Measurements from ENCODE around the gene PRDX6.
A peak's percentile ranks its signal among the peaks of the same experiment; 100 is the strongest.

The PRDX6 gene, protein sequence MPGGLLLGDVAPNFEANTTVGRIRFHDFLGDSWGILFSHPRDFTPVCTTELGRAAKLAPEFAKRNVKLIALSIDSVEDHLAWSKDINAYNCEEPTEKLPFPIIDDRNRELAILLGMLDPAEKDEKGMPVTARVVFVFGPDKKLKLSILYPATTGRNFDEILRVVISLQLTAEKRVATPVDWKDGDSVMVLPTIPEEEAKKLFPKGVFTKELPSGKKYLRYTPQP

DNA sequence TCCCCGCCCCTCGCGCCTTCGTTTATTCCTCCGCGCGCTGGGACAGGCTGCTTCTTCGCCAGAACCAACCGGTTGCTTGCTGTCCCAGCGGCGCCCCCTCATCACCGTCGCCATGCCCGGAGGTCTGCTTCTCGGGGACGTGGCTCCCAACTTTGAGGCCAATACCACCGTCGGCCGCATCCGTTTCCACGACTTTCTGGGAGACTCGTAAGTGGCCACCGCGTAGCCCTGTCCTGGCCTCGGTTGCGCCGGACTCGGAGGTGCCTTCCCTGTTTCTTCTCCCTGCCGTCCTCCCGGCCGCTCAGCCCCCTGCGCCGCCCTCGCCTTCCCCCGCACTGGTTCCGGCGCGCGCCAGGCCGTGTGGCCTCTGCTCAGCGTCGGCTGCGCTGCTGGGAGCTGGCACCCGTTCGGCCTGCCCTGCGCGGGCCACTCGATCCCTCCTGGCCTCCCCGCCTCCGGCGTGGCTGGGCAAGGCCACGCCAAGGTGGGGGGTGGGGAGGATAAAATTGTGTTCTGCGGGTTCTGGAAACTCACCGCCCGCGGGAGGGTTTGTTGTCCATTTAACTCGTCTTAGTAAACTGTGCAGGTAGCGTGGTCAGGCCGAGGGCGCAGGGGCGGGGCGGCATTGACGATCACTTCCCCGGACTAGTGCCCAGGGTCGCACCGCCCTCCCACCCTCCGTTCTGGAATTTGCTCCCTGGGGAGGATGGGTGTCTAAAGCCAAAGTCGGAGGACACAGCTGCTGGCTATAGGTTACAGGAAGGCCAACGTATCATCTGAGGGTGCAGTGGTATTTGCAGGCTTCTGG is at the start of gene PRDX6:
TSS of gene PRDX6 (plus strand) at position 50 of the 808 bp plus-strand sequence. CDS start at position 113, 63 bp downstream.
- no peak for FAIRE-seq

DNA sequence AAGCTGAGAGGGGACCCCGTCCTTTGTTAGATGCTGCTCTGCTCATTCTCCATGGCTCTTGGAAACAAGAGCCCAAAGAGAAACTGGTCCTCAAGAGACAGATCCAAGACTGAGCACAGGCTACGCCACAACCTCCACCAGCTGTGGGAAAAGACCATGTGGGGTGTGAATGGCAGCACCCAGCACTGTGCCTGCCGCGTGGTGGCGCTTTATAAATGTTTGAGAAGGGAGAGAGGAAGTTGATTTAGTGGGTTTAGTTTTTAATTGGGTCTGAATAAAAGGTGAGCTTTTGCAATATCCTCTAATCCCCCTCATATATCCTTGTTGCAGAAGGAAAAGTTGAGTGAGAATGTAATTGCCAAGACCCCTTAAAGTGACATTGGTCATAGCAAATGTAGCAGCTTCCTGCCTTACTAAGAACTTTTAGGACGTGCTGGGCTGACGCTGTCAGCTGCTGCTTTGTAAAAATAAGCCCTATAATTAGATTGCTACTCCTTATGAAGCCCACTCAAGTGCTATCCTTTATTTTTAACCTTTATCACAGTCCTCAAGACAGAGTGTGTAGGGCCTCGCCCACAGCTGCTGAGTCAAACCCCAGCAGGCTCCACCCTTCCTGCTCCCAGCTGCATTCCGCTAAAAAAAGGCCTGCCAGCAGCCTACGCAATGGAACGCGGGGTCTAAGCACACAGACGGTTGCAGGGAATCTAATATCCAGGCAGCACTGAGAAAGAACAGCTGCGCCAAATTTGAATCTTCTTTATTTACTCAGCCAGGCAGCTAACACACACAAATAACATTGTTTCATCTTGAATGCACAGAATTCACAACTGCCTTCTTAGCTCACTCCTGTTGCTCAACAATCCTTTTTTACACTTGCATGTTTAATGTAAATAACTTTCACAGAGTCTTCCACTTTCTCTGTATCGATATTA is 47.4 kb upstream of the PRDX6 start:
- DNase-seq (ENCODE audit: extremely low spot score, insufficient read length, low read depth) (no peak), FAIRE-seq (peak; percentile 68)

More for the DNA sequence above, at the start of gene PRDX6:
- peak; percentile 23 for DNase-seq (ENCODE audit: extremely low spot score, insufficient read length, low read depth)

DNA sequence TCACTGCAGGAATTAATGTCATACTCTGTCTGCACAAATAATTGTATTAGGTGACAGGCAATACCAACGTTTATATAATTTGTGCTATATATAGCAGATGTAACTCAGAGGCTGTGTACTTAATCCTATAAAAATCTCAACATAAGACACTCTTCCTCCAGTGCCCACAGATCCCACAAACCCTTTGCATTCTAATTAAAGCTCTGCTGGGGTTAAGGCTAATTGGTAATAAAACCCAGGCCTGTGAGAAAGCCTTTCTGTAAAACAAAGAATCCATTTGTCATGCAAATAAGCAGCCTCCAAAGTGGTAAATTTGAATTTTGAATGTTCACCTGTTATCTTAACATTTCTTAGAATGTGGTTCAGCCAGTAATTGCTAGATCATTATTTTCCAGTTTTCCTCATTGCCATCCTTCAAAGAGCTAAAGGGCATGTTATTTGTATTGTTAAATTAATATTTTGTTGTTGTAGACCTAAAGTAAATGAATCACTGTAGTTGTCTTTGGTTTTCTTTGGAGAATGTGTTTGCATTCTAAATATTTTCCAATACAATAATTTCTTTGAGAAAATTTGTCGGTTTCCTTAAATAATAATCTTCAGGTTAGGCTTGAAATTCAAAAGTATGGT is 46.3 kb upstream of the PRDX6 start:
- FAIRE-seq, result no peak
- no peak for DNase-seq (ENCODE audit: extremely low spot score, insufficient read length, low read depth)

DNA sequence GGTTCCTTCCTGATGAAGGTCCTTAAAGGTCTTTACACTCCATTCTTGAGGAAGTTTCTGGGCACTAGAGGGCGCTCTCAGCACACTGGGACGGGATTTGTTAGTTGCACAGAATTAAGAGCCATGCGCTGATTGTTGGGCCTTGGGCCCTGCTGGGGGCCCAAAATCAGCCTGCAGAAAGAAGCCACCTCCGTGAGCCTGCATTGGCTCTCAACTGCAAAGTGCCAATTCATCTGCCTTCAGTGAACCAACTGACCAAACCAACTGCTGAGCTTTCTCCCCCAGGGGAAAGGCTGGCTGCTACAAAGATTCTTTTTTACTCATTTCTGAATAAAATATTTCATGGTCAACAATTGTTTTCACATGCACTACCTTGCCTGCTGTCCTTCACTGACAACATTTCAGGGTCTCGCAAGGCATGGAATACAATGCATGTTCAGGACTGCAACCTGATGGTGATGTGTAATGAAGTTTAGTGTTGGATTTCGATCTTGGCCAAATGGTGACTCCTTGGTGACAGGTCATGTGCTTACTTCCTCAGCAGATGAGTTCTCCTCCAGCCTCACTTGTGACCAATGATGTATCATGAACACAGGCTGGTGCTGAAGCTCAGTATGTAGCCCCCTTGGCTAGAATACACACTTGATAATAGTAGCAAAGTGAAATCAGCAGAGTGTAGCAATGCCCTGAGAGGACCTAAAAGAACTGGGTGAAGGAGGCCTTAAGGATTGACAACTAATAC is 45.7 kb upstream of the PRDX6 start:
- peak; percentile 78 for FAIRE-seq
- DNase-seq (ENCODE audit: extremely low spot score, insufficient read length, low read depth), result no peak

DNA sequence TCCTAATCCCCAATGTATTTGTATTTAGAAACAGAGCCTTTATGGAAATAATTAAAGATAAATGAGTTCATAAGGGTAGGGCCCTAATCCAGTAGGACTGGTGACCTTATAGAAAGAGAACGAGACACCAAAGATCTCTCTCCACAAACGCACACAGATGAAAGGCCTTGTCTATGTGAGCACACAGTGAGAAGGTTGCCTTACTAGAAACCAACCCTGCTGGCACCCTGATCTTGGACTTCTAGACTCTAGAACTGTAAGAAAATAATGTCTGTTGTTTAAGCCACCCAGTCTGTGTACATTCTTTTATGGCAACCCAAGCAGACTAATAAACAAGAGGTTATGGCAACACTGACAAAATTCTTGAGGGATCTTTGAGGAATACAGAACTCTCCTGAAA is 44.8 kb upstream of the PRDX6 start:
- no peak for FAIRE-seq

DNA sequence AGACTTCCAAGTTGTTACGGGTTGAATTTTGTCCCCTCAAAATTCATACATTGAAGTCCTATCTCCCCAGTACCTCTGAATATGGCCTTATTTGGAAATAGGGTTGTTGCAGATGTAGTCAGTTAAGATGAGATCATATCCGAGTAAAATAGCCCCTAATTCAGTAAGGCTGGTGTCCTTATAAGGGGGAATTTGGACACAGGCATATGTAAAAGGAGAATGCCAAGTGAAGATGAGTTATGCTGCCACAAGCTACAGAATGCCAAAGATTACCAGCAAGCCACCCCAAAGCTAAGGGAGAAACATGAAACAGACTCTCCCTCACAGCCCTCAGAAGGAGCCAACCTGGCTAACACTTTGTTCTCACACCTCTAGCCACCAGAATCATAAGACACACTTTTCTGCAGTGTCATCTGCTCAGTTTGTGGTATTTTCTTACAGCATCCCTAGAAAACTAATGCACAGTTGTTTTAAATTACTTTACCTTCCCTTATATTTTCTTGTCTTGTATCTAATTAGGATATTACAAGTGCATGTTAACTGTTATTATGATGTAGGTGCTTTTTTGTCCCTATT is 43.3 kb upstream of the PRDX6 start:
- FAIRE-seq, result no peak

More for the DNA sequence above, 44.8 kb upstream of the PRDX6 start:
- no peak for DNase-seq (ENCODE audit: extremely low spot score, insufficient read length, low read depth)

DNA sequence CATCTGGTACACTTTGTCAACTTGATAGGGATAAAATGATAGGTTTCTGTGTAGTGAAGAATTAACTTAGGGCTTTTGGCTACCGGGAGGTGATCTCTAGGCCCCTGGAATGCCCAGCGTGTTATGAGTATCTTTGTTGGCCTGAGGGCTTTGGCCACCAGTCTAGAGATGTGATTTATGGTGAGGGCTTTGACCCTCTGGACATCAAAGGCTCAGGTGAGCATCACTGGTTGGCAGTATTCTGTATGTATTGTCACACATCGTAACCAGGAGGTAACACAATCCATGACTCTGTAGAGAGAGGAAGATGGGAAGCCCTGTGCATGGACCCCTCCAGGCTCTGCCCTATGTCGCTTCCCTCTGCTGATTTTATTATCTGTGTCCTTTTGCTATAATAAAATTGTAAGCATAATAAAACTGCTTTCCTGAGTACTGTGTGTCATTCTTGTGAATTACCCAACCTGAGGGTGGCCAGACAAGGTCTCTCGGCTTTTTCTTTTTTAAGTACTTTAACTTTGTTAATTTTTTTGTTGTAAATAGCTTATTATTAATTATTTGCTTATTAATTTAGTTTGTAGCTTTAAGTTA is 40.2 kb upstream of the PRDX6 start:
- no peak for FAIRE-seq
- no peak for DNase-seq (ENCODE audit: extremely low spot score, insufficient read length, low read depth)

More for the DNA sequence above, 43.3 kb upstream of the PRDX6 start:
- no peak for DNase-seq (ENCODE audit: extremely low spot score, insufficient read length, low read depth)

DNA sequence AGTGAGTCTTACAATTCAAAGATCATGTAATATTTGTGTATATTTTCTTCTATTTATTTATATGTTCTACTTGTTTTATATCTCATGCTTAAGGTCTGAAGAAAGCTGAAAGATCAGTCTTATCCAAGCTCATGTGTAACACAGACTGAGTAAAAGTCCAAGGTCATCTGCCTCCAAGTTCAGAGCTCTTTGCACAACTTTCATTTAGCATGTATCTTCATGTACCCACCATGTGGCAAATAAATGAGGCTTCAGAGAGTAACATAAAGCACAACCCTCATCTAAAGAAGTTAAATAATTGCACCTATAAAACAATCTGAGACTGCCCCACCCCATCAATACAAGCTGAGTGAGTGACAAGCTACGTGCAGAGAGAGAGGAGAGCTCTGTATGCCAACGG is 38.5 kb upstream of the PRDX6 start:
- no peak for FAIRE-seq
- no peak for DNase-seq (ENCODE audit: extremely low spot score, insufficient read length, low read depth)

DNA sequence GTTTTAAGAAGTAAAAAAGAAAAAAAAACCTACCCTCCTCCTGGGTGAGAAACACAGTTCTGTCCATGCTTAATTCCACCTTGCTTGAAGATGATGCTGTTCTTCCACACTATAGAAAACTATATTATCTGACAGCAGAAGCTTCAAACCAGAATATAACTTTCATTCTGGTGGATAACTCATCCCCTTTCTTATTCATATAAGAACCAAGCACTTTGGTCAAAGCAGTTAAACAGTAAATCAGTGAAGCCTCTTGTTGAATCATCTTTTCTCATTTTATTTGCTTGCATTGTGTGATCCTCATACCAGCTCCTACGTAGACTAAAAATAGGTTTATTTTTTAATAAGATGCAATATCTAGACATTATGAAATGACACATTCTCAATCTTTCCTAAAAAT is 36.7 kb upstream of the PRDX6 start:
- FAIRE-seq, result no peak
- no peak for DNase-seq (ENCODE audit: extremely low spot score, insufficient read length, low read depth)

DNA sequence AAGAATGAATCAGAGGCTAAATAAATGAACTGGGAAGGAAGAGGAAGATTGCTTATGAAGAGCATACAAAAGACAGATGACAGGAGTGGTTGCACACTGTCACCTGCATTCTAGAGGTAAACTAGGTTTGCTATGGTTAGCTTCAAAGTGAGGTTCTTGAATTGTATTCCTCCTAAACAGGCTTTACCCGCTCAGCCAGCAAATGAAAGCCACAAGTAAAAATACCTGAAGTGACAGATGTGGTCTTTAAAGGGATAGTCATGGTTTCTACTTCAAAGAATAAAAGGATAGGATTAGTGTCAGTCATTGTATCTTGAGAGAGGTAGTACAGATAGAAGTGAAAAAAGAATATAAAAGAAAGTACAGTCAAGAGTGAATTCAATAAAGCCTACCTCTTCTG is 32.4 kb upstream of the PRDX6 start:
- no peak for FAIRE-seq
- no peak for DNase-seq (ENCODE audit: extremely low spot score, insufficient read length, low read depth)

DNA sequence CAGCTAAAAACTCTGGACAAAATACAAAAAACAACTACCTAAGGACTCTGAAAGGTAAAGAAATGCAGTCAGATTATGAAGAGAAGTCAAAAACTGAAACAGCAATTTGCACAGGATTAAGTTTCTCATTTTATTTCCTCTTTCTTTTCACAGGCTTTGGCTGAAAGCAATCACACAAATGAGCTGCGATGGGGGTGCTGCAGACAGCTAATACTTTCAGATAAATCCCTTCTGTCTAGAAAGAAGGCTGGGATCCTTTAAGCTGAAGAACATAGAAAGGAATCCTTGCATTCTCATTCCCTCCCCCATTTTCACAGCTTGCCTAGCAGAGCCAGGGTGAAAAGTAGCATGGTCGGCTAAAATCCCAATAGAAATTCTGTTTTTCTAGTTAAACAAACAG is 32.0 kb upstream of the PRDX6 start:
- DNase-seq (ENCODE audit: extremely low spot score, insufficient read length, low read depth) (no peak), FAIRE-seq (peak; percentile 54)

DNA sequence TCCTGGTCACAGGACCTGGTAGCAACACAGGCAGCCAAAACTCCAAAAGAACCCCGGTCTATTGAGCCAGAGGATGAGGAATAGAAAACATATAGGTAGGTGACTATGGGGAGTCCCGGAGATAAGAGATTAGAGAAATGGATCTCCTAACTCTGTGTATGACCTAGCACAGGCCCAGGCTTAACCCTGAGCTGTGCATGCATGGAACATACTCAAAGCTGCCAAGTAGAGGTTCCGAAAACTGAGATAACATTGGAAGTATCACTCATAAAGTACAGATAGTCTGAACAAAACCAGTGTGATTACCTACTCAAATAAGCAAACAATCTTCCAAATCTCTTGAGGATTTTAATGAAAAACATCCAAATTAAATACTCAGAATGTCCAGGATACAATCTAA is 31.5 kb upstream of the PRDX6 start:
- no peak for FAIRE-seq
- DNase-seq (ENCODE audit: extremely low spot score, insufficient read length, low read depth), result no peak

DNA sequence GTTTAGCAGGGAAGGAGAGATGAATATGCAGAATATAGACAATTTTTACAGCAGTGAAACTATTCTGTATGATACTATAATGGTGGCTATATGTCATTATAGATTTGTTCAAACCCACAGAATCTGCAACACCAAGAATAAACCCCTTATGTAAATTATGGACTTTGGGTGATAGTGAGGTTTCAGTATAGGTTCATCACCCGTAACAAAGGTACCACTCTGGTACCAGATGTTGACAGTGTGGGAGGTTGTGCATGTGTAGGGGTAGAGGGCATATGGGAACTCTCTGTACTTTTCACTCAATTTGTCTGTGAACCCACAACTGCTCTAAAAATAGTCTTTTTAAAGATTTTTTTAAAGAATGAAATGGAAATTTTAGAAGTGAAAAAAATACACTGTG is 29.9 kb upstream of the PRDX6 start:
- FAIRE-seq (no peak), DNase-seq (ENCODE audit: extremely low spot score, insufficient read length, low read depth) (no peak)

DNA sequence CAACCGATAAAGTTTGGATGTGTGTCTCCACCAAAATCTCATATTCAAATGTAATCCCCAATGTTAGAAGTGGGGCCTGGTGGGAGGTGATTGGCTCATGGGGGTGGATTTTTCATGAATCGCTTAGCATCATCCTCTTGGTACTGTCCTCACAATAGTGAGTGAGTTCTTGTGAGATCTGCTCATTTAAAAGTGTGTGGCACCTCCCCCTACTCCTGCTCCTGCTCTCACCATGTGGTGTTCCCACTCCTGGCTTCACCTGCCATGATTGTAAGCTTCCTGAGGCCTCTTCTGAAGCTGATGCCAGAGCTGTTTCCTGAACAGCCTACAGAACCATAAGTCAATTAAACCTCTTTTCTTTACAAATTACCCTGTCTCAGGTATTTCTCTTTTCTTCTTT is 28.2 kb upstream of the PRDX6 start:
- no peak for DNase-seq (ENCODE audit: extremely low spot score, insufficient read length, low read depth)
- FAIRE-seq, result no peak

DNA sequence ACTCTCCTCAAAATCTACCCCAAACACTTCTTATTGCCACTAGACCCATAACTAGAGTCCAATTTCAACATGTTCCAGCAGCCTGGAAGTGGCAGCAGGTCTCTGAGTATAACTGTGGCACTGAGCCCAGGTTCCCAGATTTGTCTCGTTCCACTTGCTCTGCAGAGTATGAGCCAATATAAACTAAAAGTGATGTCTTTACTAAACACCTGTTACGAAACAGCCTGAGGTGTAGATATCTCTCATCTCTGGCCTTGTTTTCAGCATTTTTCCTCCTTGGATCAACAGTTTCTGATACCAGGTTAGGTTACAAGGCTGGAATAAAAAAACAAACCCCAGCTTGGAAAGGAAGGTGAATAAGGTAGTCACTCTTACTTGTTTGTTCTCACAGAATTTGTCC is 25.2 kb upstream of the PRDX6 start:
- DNase-seq (ENCODE audit: extremely low spot score, insufficient read length, low read depth) (no peak), FAIRE-seq (no peak)

DNA sequence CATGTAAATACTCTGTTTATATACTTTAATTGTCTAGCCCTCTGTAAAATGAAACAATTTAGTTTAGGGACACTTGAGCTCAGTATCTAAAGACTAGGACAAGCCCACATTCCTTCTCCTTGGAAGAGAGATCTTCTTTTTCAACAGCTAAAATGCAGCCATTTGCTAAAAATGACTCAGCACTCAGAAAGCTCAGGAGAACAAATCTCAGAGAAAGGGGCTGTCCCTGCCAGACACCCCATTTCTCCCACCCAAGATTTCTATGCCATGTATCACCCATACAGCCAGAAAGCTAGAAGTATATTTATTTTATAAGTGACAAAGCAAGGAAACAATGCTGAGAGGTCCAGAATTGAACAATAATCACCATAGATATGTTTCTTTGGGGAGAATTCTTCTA is 23.2 kb upstream of the PRDX6 start:
- DNase-seq (ENCODE audit: extremely low spot score, insufficient read length, low read depth) (no peak), FAIRE-seq (no peak)

DNA sequence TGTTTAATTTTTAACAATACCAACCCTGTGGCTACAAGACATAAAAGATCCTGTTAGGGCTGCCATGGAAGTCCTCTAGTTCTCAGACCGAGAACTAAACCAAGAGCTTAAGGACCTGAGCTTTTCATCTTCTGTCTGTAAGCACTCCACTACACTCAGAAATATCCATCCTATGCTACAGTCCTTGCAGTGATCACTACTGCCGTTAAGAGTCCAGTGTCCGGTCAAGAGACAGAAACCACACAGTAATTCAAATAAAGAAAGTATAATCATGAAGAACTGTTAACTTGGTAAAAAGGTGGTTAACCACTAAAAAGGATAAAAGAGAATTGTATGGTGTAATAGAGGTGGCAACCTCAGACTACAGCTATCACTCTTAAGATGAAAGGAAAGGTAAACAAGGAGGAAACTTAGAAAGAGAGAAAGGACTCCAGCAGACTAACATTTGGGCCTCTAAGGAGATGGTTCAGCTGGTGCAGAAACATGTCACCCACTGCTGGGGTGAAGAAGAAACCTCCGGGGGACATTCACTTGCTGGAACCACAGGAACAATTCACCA is 22.1 kb upstream of the PRDX6 start:
- no peak for DNase-seq (ENCODE audit: extremely low spot score, insufficient read length, low read depth)
- FAIRE-seq, result no peak

DNA sequence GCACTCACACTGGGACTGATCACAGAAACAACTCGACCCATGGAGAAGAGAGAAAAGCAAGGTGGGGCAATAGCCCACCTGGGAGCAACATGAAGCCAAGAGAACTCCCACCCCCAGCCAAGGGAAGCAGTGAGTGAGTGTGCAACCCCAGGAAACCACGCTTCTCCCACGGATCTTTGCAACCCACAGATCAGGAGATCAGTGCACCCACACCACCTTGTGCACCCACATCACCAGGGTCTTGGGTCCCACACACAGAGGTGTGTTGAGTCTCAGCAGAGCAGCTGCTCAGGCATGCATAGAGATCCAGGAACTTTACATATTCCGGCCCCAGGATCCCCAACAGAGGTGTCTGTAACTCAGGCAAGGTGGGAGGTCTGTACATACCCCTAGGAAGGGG is 17.2 kb upstream of the PRDX6 start:
- DNase-seq (ENCODE audit: extremely low spot score, insufficient read length, low read depth), result no peak
- no peak for FAIRE-seq
